HG02840 (cell line): Measurements from ENCODE around the gene EMP3.
"Not testable (repeated sequence)": the region's sequence is repeated elsewhere in the genome, so short reads cannot be mapped to it uniquely, and the experiment has no call there.

Experiments used
- ATAC-seq: cut with Tn5 transposase; IDR thresholded peaks from one replicate; pipeline ENCODE4 v1.9.1; 2021; ENCODE audit warnings: mild to moderate bottlenecking, moderate library complexity, moderate number of reproducible peaks; ENCODE audit not compliant: unreplicated experiment, low FRiP score

The EMP3 gene

DNA sequence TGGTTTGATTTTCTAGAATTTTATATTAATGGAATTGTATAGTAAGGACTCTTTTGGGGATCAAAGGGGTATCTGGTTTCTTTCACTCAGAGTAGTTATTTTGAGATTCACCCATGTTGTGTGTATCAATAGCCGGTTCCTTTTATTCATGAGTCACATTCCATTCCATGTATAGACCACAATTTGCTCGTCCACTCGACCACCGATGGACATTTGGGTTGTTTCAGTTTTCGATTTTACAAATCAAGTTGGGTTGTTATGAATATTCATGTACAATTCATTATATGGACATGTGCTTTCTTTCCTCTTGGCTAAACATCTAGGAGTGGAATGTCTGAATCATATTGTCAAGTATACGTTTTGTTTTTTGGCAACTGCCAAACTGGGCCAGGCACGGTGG lies 9.6 kb upstream of the EMP3 start:
- no peak for ATAC-seq

DNA sequence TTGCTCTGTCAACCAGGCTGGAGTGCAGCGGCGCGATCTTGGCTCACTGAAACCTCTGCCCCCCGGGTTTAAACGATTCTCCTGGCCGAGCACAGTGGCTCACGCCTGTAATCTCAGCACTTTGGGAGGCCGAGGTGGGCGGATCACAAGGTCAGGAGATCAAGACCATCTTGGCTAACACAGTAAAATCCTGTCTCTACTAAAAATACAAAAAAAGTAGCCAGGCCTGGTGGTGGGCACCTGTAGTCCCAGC lies 7.7 kb upstream of the EMP3 start:
- ATAC-seq: not testable (repeated sequence)

DNA sequence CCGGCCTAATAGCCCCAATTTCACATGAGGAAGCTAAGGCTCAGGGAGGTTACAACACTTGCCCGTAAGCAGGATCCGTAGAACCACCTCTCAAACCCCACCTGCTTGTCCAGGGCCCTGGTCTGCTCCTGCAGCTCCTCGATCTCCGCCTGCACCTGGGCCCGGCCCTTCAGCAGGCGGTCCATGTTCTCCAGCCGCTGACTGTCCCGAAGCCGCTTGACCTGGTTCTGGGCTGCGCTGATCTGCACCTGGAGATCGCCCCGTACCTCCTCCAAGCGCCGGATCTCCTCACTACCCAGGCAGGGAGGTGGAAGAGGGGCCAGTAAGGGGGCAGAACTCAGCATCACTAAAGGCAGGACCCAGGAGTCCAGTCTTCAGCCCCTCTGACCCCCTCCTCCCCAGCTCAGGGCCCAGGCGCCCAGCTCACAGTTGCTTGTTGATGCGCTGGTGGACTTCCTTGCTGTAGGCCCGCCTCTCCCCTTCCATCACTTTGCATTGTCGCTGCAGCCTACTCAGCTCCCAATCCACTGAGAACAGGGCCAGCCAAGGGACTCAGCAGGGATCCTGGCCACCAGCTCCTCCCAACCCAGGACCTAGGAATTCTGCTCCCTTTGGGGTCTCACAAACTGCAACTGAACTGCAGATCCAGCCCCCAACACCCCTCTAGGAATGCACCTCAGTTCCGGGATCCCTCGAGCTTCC lies 6.9 kb upstream of the EMP3 start:
- no peak for ATAC-seq

DNA sequence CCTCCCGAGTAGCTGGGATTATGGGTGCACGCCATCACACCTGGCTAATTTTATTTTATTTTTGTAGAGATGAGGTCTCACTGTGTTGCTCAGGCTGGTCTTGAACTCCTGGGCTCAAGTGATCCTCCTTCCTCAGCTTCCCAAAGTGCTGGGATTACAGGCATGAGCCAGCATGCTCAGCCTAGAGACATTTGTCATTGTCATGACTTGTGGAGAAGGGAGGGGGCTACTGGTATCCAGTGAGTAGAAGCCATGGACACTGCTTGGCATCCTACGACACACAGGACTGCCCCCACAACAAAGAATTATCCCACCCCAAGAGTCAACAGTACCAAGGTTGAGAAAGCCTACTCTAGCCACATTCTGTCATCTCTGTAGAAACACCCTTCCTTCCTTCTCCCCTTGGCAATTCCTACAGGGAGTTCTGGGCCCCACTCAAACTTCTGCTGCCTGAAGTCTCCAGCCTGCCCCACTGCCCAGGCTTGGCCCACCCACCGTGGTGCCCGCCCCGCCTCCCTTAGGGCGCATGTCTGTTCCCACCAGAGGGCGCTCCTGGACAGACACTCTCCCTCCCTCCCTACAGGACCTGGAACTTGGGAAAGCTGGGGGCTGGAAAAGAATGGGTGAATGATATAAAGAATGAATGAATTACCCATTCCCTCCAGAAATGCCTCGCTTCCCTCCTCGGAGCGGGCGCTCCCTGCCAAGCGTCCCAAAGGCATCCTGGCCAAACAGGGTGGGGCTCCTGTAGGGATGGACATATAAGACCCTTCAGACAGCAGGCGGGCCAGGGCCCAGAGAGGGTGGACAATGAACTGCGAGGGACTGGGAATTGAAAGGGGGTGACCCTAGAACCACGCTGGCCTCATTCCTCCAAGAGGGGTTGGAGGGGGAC lies 5.5 kb upstream of the EMP3 start:
- ATAC-seq: no peak

DNA sequence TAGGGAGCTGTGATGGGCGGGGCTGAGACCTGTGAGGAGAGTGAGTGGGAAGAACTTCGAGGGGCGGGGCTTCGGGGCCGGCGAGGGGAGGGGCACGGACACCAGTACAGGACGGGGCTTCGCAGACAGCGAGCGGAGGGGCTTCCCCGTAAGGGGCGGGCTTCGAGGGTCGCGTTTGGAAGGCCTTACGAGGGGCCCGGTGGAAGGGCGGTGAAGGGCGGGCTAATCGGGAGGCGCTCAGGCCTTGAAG lies 4.1 kb upstream of the EMP3 start:
- peak; percentile 52 for ATAC-seq

DNA sequence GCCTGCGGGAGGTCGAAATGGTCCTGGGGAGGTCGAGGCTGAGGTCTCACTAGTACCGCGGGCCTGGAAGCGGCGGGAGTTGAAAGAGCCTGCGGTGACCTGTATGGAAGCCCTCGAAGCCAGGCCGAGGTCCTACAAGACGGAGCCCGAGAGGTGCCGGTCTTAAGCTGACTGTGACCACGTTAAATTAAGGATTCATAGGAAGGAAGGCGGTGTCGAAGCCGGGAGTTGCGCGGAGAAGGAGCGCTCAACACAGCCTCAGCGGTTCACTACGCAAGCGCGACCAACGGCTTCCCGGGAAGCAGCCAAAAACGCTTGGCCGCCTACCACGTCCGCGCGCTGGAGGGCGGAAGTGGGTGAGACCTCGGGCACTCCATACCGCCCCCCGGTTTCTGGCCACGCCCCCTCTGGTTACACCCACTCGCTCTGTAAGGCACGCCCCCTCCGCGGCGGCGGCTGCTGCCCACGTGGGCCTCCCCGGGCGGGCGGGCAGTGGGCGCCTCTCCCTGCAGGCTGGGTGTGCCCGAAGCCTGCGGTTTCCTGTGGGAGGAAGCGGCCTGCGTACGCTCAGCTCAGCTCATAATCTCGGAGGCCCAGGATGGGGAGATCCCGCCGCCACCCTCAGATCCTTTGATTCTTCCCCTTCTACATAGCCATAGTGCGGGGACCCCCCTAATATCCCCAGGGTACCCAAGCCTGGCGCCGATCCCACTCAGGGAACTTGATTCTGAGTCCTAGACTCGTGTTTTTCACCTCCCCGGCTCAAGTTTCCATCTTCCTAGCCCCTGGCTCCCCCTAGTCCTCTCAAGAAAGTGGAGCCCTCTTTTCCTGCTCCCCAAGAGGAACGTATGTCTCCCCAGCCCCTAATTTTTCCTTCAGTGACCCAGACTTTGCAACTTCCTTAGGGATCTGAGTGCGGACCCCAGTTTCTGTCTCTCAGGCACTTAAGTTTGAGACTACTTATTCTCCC lies 3.4 kb upstream of the EMP3 start:
- peak; percentile 67 for ATAC-seq

DNA sequence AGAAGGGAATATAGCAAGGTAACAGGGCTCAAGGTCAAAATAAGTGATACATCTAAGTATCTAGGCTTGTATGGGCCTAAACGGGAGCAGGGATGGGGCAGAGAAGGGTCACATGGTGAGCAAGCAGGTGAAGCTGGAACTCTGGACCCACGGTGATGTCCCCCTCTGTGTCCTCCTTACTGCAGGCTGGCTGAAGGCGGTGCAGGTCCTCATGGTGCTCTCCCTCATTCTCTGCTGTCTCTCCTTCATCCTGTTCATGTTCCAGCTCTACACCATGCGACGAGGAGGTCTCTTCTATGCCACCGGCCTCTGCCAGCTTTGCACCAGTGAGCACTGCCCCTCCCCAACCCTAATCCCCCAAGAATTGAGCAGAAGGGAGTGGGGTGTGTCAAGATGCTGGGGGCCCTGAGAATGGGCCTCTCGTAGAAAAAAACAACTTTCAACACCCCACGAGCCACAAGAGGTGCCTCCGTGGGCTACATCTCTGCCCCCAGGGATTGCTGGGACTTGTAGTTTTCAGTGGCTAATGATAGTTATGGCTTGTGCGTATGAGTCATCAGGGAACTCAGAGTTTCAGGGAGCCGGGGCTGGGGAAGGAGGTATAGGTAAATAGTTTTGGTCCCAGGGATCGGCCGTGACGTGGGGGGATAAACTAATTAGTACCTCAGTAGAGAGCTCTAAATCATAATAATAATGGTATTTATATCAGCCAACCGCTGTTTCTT lies 4.0 kb downstream of the EMP3 start:
- ATAC-seq: no peak

DNA sequence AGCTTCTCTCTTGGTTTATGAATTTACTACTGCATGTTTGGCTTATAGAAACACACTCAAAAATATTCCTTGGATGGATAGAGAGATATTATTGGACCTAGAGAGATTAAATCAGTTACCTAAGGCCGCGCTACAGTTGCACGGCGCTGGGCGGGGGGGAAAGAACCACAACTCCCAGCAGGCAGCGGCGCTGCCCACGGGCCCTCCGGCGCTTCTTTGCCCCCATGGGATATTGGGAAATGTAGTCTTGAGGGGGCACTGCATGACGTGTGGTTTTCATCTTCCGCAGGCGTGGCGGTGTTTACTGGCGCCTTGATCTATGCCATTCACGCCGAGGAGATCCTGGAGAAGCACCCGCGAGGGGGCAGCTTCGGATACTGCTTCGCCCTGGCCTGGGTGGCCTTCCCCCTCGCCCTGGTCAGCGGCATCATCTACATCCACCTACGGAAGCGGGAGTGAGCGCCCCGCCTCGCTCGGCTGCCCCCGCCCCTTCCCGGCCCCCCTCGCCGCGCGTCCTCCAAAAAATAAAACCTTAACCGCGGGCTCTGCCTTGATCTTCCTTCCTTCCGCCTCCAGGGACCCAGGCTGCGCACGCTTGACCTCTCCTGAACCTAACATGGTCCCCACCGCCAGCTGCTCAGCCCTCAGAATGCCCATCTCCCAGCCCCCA lies 4.8 kb downstream of the EMP3 start:
- ATAC-seq: no peak

DNA sequence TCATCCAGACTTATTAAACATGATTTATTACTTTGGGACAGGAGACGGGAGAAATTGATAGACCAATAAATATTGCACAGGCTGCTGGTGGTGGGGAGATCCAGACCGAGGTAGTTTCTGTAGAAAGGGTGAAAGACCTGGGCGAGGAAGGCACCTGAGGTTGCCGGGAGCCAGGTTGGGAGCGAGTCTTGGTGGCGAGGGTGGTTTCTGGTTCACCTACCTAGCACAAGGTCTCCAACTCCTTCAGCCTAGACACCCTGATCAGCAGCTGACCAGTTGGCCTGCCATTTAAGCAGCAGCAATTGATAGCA lies 7.0 kb downstream of the EMP3 start:
- no peak for ATAC-seq

DNA sequence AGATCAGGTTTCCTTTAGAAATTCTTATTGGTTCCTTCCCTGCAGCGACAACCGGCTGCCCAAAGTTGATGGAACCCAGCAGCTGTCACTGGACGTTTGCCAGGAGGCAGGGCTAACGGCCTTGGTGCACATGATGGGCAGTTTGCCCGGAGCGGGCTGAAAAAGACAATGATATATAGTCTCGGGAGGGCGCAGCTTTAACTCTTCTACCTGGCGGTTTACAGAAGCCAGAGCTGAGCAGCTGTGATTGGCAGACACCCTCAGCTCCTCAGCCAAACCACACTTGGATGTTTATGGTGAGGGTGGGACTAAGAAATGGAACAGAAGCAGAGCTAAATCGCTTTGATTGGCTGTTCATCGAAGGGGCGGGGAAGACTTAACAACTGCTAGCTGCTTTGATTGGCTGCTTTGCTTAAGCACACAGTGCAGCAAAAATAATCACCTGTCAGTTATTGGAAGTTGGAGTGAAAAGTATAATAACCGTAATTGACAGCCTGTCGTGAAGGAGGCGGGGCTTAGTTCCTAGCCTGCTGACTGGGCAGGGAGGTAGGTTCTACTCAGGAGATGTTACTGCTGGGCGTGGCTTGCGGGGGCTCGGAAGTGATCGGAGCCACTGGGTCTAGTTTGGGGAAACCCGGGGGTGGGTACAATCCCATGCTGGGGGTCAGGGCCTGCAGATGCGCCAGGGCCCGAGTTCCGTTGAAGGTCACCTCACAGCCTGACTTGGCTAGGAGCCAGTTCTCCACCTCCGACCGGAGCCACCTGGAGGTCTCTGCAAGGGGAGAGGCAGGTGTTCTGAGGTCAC lies 7.5 kb downstream of the EMP3 start:
- ATAC-seq: peak; percentile 61

DNA sequence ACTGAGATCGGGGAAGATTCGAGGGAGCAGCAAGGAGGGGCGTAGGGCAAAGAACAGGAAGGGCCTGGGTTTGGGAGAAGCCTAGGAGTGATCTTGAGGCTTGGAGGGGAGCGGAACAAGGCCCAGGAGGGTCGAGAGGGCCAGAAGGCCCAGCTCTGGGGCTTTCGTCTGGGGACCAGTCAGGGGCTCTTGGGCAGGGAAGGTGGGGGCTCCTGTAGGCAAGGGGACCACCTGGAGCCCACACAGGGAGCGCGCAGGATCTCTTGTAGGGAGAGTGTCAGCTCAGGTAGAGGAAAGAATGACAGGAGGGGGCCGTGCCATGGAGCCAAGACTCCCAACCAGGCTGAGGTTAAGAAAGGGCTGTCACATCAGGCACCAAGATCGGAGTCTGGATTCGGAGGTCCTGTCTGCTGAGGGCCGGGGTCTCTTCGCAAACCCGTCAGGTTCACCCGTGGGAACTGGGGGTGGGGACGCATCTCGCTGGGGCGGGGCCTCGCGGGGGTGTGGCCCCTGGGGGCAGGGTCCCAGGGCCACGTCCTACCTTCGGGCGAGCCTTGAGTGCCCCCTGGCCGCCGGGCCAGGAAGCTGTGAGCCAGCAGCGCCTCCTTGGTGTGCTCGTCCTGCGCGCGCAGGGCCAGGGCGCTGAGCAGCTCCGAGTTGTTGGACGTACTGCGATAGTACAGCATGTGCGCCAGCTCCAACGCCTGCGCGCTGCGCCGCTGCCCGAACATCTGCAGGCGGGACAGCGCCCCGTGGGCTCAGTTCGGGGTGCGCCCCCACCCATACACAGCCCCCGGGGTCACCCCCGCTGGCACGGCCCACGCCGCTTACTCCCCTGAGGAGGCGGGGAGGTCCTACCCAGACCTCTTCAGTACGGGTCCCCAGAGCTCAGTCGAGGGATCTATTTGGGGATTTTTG lies 8.4 kb downstream of the EMP3 start:
- ATAC-seq: peak; percentile 39

DNA sequence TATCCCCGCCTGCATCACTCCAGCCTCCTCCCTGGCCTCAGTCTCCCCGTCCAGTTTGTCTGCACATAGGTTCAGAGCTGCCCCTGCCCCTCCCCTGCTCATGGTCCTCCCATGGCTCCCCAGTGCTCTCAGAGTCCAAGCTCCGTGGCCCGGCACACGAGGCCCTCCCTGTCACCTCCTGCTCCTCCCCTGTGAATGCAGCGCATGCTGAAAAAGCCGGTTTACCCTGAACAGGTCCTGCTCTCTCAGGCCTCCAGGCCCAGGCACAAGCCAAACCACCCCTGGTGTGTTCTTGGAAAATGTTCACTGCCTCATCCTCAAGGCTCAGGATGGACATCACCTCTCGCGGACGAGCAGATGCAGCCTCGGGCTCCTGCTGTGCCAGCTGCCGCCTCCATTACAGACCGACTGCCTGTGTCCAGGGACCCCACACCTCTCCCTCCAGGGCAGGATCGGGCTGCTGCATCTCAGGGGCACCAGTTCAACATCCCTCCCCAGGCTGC lies 13.0 kb downstream of the EMP3 start:
- ATAC-seq: no peak

DNA sequence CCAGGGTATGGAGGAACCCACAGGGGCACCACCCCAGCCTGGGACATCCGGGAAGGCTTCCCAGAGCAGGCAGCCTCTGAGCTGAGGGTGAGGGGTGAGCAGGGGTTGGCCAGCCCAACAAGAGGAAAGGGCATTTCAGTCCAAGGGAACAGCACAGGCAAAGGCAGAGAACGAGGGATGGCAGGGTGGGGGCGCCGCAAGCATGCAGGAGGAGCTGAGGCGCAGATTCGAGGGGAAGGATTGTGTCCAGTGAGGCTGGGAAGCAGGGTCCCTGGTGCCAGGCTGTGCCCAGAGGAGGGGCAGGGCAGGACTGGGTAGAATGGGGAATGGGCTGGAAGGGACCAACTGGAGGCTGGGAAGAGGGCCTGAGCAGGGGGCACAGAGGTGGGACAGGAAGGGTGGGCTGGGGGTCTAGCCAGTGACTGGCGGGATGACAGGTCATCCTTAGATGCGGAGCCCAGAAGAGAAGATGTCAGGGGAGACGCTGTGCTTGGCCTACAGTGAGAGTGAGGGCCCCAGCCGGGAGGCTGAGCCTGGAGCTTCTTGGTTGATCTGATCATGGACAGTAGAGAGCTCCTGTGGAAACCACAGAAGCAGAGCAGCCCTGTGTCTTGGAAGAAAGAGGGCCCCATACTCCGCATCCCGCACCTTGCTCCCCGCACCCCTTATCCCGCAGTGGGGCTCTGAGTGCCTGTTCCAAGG lies 13.6 kb downstream of the EMP3 start:
- no peak for ATAC-seq

DNA sequence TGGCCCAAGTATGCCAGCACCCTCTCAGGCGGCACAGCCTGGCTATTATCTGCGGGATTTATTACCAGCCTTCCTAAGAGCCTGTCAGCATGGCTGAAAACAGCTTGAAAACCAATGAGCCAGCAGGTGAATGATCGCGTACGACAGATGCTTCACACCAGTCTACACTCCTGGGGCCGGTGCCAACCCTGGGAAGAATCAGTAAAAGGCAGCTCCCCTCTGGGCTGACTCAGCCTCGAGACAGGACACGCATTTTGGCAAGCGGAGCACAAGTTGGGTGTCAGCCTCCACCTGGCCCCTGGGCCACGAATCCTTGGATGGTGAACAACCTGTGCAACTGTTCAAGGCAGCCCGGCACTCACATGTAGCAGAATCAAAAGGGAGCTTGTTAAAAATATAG lies 15.6 kb downstream of the EMP3 start:
- ATAC-seq: no peak

DNA sequence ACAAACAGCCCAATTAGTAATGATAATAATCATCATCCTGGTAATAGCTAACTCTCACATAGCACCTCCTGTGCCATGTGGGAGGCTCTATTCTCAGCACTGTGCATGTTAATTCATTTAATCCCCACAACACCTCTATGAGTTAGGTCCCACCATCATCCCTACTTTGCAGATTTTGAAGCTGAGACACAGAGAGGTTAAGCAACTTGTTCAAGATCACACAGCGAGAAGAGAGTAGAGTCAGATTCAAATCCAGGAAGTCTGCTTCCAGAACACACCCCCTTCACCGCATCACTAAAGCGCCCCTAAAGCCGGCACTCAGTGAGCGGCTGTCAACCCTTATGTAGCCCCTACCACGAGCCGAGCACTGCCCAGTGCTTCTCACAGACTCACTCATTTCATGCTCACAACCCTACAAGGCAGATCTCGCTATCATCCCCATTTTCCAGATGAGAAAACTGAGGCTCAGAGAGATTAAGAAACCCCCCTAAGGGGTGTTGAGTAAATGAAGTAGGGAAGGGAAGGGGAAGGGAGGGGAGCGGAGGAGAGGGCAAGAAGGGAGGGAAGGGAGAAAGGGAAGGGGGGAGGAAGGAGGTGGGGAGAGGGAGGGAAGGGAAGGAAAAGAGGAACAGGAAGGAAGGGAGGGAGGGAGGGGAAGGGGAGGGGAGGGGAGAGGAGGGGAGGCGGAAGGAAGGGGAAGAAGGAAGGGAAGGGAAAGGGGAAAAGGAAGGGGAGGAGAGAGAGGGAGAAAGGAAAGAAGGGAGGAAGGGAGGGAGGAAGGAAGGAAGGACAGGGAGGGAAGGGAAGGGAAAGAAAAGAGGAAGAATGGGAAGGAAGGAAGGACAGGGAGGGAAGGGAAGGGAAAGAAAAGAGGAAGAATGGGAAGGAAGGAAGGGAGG lies 16.4 kb downstream of the EMP3 start:
- ATAC-seq: no peak

DNA sequence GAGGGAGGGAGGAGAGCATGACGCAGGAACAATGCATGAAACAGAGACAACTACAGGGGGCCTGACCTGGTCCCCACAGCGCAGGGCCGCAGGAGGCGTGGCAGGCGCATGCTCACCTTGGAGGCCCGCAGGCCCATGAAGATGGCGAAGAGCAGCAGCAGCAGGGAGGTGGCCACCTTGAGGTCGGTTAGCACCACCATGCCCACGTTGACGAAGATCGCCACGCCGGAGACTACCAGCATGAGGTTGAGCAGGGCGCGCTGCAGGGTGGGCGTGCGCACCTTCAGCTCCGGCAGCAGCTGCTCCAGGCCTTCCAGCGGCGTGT lies 17.0 kb downstream of the EMP3 start:
- ATAC-seq: no peak
